Neuron (in vitro differentiated cells): ENCODE results near the gene GNG8.
"Not testable (repeated sequence)": the region's sequence is repeated elsewhere in the genome, so short reads cannot be mapped to it uniquely, and the experiment has no call there.

ENCODE experiments used
- H2AFZ ChIP-seq: one replicate; pipeline ENCODE4 v1.6.1; 2013; ENCODE audit warnings: low read depth, mild to moderate bottlenecking, inconsistent platforms, low read length, moderate library complexity
- H3K27me3 ChIP-seq: one replicate; pipeline ENCODE4 v1.6.1; 2013; ENCODE audit warnings: low read length; ENCODE audit not compliant: insufficient read depth
- H3K36me3 ChIP-seq: one replicate; pipeline ENCODE4 v1.6.1; 2013; ENCODE audit warnings: low read length; ENCODE audit not compliant: insufficient read depth
- H3K4me1 ChIP-seq: one replicate; pipeline ENCODE4 v1.6.1; 2013; ENCODE audit warnings: low read length; ENCODE audit not compliant: insufficient read depth
- H3K4me3 ChIP-seq: 2 replicates; pipeline ENCODE4 v1.5.1; 2013; ENCODE audit warnings: mild to moderate bottlenecking, low read length, moderate library complexity
- H3K9me3 ChIP-seq: one replicate; pipeline ENCODE4 v1.6.1; 2013; ENCODE audit warnings: low read length

GNG8 gene

DNA sequence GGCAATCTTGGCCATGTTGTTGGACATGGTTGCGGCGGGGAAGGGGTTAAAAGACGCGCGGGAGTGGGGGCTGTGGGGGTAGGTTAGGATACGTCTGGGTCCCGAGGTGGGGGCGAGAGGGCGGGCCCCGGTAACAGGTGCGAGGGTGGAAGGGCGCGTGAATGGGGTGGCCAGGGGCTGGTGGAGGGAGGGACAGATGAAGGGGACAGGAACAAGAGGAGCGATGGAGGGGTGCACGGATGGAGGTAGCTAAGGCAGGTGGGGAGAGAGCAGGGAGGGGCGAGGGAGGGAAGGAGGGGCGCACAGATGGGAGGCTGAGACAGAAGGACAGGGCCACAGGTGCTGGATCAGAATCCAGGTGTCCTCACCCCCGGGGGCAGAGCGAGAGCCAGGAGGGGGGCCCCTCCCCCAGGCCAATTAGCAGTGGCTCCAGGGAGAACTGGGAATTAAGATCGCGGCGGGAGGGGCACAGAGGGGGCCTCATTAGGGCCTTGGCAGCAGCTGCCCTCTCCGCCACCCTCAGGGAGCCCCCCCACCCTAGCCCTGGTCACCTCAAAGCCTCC is 1.3 kb downstream of the GNG8 start:
- Histone ChIP-seq H3K4me3 (no peak overlapping the region), H3K9me3 (no peaks in the 10 kb centered on the region), H3K27me3 (peaks cover 27% of the 10 kb centered on the region), H3K4me1 (peaks cover 47% of the 10 kb centered on the region), H2AFZ (no peak overlapping the region), H3K36me3 (no peaks in the 10 kb centered on the region)

DNA sequence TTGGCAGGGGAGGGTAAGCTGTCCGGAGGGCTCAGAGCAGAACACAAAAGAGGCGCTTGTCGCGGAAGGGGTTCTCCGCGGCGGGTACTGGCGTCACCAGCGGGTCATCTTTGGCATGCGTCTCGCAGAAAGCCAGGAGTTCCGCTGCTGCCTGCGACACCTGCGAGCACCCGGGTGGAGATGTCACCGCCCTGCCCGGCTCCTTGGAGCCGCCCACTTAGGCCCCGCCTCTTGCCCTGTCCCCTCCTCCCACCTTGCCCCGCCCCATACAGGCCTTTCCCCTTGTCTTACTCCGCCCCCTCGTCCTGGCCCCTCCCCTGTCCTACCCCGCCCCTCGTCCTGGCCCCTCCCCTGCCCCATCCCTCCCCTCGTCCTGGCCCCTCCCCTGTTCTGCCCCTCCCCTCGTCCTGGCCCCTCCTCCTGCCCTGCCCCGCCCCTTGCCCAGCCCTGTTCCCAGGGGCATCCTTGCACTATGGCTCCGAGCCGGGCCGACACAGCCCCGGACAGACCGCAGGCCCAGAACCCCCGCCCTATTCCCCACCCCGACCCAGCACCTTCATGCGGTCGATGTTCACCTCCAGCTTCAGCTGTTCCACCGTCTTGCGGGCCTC is 1.9 kb downstream of the GNG8 start:
- Histone ChIP-seq H3K4me1 (peaks cover 42% of the 10 kb centered on the region), H2AFZ (no peak overlapping the region), H3K27me3 (peaks cover 26% of the 10 kb centered on the region), H3K9me3 (no peaks in the 10 kb centered on the region), H3K36me3 (no peaks in the 10 kb centered on the region), H3K4me3 (no peak overlapping the region)

DNA sequence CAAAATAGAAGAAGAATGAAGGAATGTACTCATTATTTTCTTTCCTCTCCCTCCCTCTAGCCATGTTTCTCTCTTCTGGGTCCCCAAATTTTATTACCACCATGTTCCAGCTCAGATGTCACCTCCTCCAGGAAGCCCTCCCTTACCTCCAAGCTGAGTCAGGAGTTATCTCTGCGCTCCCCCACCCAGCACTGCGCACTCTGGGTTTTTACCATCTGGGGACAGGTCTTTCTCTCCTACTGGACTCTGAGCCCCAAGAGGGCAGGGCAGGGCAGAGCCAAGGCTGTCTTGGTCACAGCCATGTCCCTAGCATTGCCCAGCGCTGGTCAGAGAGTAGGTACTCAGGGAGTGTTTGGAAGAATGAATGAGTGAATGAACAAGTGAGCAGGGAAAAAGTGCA is 2.9 kb downstream of the GNG8 start:
- H3K27me3 ChIP-seq = peaks cover 26% of the 10 kb centered on the region
- no peaks in the 10 kb centered on the region for H3K36me3 ChIP-seq

DNA sequence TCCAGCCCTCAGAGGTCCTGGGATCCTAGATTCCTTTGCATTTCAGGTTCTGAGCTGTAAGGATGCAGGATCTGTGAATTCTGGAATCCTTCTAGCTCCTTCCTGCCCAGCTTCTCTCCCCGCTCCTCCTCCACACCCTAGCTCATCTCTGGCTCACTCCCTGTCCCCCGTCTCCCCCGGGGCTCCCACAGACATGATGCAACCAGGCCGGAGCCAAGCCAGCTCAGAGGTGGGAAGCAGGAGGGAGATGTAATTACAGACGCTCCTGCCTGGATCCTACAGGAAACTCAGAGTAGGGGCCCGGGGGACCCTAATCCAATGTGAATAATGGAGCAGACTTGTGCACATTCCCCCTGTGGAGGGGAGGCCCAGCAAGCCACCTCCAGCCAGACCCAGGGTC is 4.5 kb downstream of the GNG8 start:
- Histone ChIP-seq H3K27me3 (peaks cover 25% of the 10 kb centered on the region), H3K36me3 (no peaks in the 10 kb centered on the region), H3K4me3 (no peak overlapping the region), H3K9me3 (no peaks in the 10 kb centered on the region), H3K4me1 (peaks cover 31% of the 10 kb centered on the region), H2AFZ (no peak overlapping the region)

More for the DNA sequence above, 2.9 kb downstream of the GNG8 start:
- Histone ChIP-seq H3K4me3 (no peak overlapping the region), H3K9me3 (no peaks in the 10 kb centered on the region), H2AFZ (no peak overlapping the region), H3K4me1 (peaks cover 35% of the 10 kb centered on the region)

DNA sequence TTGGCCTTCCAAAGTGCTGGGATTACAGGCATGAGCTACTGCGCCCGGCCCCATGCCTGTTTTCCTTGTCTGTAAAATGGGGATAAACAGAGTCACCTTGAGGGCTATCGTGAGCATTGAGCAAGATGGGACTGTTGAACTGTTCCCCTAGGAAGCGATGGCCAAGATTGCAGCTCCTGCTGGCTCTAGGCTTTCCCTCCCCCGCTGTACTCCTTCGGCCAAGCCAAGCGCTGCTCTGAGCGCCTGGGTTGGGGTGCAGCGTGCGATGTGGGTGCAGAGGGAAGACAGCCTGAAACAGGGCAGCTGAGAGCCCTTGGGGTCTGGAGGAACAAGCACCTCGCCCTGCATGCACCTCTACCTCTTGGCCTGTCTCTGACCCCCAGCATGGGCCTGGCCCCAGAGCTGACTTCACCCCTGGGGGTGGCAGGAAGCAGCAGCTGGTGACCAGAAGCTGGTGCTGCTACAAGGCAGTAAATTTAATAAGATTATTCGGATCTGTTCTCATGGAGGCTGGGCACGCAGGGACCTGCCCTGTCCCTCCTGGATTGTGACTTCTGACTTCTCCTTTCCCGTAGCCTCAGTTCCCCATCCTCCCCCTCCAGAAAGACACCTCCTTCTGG is 5.3 kb downstream of the GNG8 start:
- no peak overlapping the region for H2AFZ ChIP-seq
- H3K36me3 ChIP-seq = no peaks in the 10 kb centered on the region
- peaks cover 20% of the 10 kb centered on the region for H3K27me3 ChIP-seq
- peaks cover 26% of the 10 kb centered on the region for H3K4me1 ChIP-seq
- no peaks in the 10 kb centered on the region for H3K9me3 ChIP-seq
- H3K4me3 ChIP-seq = no peak overlapping the region

DNA sequence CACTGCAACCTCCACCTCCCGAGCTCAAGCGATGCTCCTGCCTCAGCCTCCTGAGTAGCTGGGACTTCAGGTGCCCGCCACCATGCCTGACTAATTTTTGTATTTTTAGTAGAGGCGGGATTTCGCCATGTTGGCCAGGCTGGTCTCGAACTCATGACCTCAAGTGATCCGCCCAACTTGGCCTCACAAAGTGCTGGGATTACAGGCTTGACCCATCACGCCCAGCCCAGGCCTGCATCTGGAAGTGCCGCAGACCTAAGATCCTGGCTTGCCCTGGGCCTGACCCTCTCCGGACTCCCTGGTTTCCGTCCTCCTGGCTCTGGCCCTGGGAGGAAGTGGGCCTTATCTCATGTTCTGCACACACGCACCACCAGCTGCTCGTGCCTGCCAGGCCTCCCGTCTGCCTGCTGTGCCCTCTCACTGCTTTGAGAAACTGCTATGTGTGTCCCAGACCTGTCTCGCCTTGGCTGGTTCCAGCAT is 6.4 kb downstream of the GNG8 start:
- peaks cover 20% of the 10 kb centered on the region for H3K4me1 ChIP-seq
- H3K27me3 ChIP-seq = peaks cover 14% of the 10 kb centered on the region
- no peaks in the 10 kb centered on the region for H3K9me3 ChIP-seq
- H3K36me3 ChIP-seq = no peaks in the 10 kb centered on the region
- no peak overlapping the region for H3K4me3 ChIP-seq
- H2AFZ ChIP-seq = no peak overlapping the region

DNA sequence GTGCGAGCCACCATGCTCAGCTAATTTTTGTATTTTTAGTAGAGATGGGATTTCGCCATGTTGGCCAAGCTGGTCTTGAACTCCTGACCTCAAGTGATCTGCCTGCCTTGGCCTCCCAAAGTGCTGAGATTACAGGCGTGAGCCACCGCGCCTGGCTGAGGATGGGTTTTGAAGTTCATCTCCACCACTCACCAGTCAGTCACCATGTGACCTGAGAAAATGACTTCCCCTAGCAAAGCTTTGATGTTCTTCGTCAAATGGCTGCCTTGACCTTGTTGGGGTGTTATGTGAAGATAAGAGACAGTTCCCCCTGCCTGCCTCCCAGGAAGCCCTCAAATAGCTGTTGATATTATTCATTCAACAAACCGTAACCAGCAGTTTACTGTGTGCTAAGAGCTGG is 7.0 kb downstream of the GNG8 start:
- H3K36me3 ChIP-seq, H2AFZ ChIP-seq, H3K9me3 ChIP-seq, H3K4me3 ChIP-seq: not testable (repeated sequence)
- Histone ChIP-seq H3K4me1 (peaks cover 18% of the 10 kb centered on the region), H3K27me3 (peaks cover 12% of the 10 kb centered on the region)

DNA sequence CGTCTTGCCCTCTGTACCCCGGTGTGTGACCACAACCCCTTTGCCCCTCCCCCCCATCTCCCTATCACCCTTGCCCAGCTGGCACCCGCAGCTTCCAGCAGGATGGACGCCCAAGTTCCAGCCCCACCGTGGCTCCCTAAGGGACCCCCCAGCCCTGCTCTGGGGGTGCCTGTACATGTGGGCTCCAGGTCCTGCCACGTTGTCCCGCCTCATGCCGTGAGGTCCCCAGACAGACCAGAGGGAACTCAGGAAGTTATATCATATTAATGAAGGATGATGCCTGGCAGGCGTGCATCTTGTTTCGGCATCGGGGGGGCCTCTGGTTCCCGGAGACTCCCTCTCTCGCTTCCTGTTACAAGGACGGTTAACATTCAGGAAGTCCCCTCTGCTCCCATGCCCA is 9.6 kb downstream of the GNG8 start:
- Histone ChIP-seq H3K4me1 (peaks cover 13% of the 10 kb centered on the region), H3K27me3 (peaks cover 3% of the 10 kb centered on the region), H3K9me3 (no peaks in the 10 kb centered on the region), H3K36me3 (no peaks in the 10 kb centered on the region), H3K4me3 (no peak overlapping the region), H2AFZ (no peak overlapping the region)

DNA sequence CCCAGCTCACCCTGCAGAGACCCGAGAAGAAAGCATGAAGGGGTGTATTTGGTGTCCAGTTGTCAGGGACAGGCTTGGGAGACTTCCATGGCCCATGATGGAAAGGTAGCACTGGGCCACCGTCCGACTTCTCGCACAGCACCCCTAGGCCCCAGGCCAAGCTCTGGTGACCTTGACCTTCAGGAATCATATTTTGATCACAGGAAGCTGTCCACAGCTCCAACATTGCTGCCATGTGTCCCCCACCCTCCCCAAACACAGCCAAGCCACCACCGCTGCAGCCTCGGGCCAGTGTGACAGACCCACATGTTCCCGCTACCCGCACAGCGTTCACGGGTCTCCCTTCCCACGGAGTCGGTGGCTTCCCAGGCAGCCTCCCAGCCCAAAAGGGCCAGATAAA is 10.3 kb downstream of the GNG8 start:
- Histone ChIP-seq H2AFZ (no peak overlapping the region), H3K9me3 (no peaks in the 10 kb centered on the region), H3K27me3 (peaks cover 3% of the 10 kb centered on the region), H3K36me3 (no peaks in the 10 kb centered on the region), H3K4me1 (peaks cover 13% of the 10 kb centered on the region), H3K4me3 (no peak overlapping the region)

DNA sequence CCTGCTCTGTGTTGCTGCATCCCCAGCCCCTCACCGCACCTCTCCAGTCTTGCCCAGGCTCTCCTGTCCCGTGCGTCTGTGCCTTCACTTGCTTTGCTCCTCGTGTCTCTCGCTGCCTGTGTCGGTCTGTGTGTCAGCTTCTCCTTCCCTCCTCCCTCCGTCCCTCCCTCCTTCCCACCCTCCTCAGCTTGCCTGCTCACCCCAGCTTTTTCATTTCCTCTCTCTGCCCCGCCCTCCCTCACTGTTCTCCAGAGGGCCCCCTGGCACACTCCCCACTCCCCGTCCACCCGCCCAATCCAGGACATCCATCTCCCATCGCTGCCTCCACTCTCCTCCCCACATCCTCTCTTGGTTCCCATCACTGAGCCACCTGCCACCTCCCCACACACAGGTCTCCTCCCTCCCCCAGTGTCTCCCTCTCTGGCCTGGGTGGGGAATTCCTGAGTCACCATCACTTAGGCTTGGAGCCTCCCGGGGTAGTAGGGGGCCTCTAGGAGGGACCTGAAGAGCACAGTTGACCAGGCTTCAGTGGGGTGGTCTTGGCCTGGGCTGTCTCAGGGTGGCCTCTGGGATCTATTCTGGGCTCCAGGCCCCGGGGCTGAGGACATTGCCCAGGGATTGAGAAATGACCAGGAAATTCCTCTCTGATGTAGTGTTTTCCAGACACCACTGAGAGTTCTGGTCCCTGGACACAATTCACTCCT is 10.9 kb downstream of the GNG8 start, which contains the start of gene PTGIR:
Gene PTGIR, minus strand, starts transcription at position 132 of the 704 bp plus-strand sequence. CDS start 864 bp downstream, outside the sequence.
- Histone ChIP-seq H3K9me3 (no peaks in the 10 kb centered on the region), H3K27me3 (peaks cover 3% of the 10 kb centered on the region), H3K4me1 (peaks cover 14% of the 10 kb centered on the region), H3K36me3 (no peaks in the 10 kb centered on the region), H2AFZ (no peak within 1 kb of the TSS), H3K4me3 (no peak within 1 kb of the TSS)

DNA sequence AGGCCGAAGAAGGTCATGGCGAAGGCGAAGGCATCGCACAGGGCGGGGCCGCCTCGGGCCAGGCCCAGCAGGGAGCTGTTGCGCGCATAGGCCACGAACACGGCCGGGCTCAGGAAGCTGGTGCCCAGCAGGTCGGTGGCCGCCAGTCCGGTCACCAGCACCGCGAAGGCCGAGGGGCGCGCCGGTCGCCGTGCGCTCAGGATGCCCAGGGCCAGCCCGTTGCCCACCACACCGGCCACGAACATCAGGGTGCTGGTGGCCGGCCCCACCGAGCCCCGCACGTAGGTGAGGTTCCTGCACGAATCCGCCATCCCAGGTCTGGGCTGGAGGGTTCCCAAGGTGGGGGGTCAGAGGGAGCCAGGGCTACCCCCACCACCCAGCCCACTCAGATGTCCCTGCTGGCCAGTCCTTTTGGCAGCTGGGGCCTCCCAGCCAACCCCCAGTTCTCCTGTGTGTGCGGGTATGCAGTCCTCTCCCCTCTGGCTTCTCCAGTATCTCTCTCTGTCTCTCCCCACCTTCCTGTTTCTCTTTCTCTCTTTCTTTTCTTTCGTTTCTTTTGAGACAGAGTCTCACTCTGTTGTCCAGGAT is 12.0 kb downstream of the GNG8 start:
- H2AFZ ChIP-seq = no peak overlapping the region
- no peaks in the 10 kb centered on the region for H3K36me3 ChIP-seq
- H3K4me1 ChIP-seq = peaks cover 14% of the 10 kb centered on the region
- peaks cover 3% of the 10 kb centered on the region for H3K27me3 ChIP-seq
- H3K4me3 ChIP-seq = no peak overlapping the region
- H3K9me3 ChIP-seq = no peaks in the 10 kb centered on the region

DNA sequence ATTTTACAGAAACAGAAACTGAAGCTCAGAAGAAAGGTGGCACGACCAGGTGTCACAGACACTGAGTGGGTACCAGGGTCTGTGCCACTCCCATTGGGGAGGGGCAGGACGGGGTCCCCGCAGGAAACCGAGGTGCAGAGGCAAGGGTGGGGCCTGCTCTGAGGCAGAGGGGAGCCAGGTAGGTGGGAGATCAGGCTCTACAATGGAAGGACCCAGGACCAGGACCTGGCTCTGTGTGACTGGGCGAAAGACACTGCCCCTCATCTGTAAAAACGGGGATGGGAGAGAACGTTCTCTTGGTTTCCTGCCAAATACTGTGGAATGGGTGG is 13.9 kb downstream of the GNG8 start:
- Histone ChIP-seq H3K4me1 (peaks cover 14% of the 10 kb centered on the region), H3K27me3 (peaks cover 3% of the 10 kb centered on the region), H3K4me3 (no peak overlapping the region), H3K36me3 (no peaks in the 10 kb centered on the region), H3K9me3 (no peaks in the 10 kb centered on the region), H2AFZ (no peak overlapping the region)
